Progenitor cell of endocrine pancreas (in vitro differentiated cells): ENCODE results near the gene FUT1. TPM values are rescaled to one million over a fixed set of nuclear protein-coding genes. Genes with fewer than 3 reads are reported as not detected.
A peak's percentile ranks its signal among the peaks of the same experiment; 100 is the strongest.

Source experiments
- DNase-seq: peaks from one replicate; pipeline ENCODE4 v3.0.0; 2021; ENCODE audit warnings: low spot score; ENCODE audit not compliant: unreplicated experiment
- H3K27ac Mint-ChIP-seq: 2 replicates; pipeline ENCODE4 v1.8.0; 2021; ENCODE audit warnings: mild to moderate bottlenecking, moderate library complexity, mixed read lengths
- H3K27me3 Mint-ChIP-seq: 2 replicates; pipeline ENCODE4 v1.8.0; 2021; ENCODE audit warnings: mixed read lengths
- H3K36me3 Mint-ChIP-seq: 2 replicates; pipeline ENCODE4 v1.8.0; 2022; ENCODE audit warnings: mixed read lengths; ENCODE audit not compliant: insufficient read depth
- H3K4me1 Mint-ChIP-seq: 2 replicates; pipeline ENCODE4 v1.8.0; 2021; ENCODE audit warnings: low read depth, mixed read lengths
- H3K4me3 Mint-ChIP-seq: 2 replicates; pipeline ENCODE4 v1.8.0; 2021; ENCODE audit warnings: low read depth, mild to moderate bottlenecking, moderate library complexity, mixed read lengths
- H3K9me3 Mint-ChIP-seq: 2 replicates; pipeline ENCODE4 v1.8.0; 2021; ENCODE audit warnings: low read depth, mixed read lengths
- total RNA-seq: library from RNA; stranded (reverse); gene quantifications from 2 replicates; pipeline ENCODE4 v1.2.1, GENCODE V29; 2021
- TF ChIP-seq, protein P1 (sequence below): fragments of 200-600 bp; sonication (generic); IDR thresholded peaks from one replicate; pipeline ENCODE4 v1.5.0; 2021; ENCODE audit warnings: antibody characterized with exemption, mild to moderate bottlenecking; ENCODE audit not compliant: unreplicated experiment

The FUT1 gene
- total RNA-seq, 1 donor from 2014 or later = 5.4 TPM

DNA sequence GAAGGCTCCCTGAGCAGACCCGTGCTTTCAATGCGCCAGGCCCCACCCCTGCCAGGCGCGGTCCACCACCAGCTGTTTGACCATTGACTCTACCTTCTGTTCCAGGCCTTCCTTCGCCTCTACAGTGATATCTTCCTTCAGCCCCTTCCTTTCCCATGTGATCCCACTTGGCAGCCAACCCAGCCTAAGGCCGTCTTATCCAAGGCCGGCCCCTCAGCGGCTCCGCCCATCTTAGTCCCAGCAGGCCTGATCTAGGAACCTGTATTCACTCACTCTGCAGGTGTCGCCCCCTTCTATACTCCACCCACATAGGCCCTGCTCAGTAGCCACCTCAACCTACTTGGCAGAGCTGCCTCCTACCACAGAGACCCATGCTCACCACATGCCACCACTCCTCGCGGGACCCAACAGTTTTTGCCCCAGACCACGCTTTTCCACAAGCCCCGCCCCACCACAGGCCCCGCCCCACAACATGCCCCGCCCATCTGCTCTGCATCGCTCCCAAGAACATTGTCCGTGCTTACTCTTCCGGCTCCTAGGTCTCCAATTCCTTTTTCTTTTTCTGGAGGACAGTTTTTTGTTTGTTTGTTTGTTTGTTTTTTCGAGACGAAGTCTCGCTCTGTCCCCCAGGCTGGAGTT lies 15.0 kb downstream of the FUT1 start:
- H3K9me3 Mint-ChIP-seq = no peaks in the 10 kb centered on the region
- H3K4me1 Mint-ChIP-seq = peaks cover 6% of the 10 kb centered on the region
- peak overlapping the region; percentile 95 for H3K27ac Mint-ChIP-seq
- DNase-seq = no peak
- H3K4me3 Mint-ChIP-seq = peak overlapping the region; percentile 26
- H3K27me3 Mint-ChIP-seq = peaks cover 27% of the 10 kb centered on the region
- TF ChIP-seq, protein P1, sequence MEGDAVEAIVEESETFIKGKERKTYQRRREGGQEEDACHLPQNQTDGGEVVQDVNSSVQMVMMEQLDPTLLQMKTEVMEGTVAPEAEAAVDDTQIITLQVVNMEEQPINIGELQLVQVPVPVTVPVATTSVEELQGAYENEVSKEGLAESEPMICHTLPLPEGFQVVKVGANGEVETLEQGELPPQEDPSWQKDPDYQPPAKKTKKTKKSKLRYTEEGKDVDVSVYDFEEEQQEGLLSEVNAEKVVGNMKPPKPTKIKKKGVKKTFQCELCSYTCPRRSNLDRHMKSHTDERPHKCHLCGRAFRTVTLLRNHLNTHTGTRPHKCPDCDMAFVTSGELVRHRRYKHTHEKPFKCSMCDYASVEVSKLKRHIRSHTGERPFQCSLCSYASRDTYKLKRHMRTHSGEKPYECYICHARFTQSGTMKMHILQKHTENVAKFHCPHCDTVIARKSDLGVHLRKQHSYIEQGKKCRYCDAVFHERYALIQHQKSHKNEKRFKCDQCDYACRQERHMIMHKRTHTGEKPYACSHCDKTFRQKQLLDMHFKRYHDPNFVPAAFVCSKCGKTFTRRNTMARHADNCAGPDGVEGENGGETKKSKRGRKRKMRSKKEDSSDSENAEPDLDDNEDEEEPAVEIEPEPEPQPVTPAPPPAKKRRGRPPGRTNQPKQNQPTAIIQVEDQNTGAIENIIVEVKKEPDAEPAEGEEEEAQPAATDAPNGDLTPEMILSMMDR = no peak
- H3K36me3 Mint-ChIP-seq = peaks cover 2% of the 10 kb centered on the region

- Mint-ChIP-seq H3K4me1 (peaks cover 6% of the 10 kb centered on the region), H3K27me3 (peaks cover 23% of the 10 kb centered on the region), H3K9me3 (no peaks in the 10 kb centered on the region), H3K4me3 (peak overlapping the region; percentile 67), H3K27ac (peak overlapping the region; percentile 15), H3K36me3 (peaks cover 4% of the 10 kb centered on the region)
- no peak for DNase-seq
- TF ChIP-seq, protein P1 = no peak
Observed at GRCh38 chr19:48735031-48735615, 17.3 kb downstream of the FUT1 start.

GRCh38 chr19:48734625-48735024 lies 17.8 kb downstream of the FUT1 start:
- Mint-ChIP-seq H3K36me3 (peaks cover 4% of the 10 kb centered on the region), H3K27ac (peak overlapping the region; percentile 15), H3K4me1 (peaks cover 6% of the 10 kb centered on the region), H3K27me3 (peaks cover 18% of the 10 kb centered on the region), H3K9me3 (no peaks in the 10 kb centered on the region), H3K4me3 (peak overlapping the region; percentile 67)
- TF ChIP-seq, protein P1 = no peak
- no peak for DNase-seq

GRCh38 chr19:48731452-48731851 lies 21.0 kb downstream of the FUT1 start:
- Mint-ChIP-seq H3K4me1 (peaks cover 3% of the 10 kb centered on the region), H3K36me3 (peaks cover 4% of the 10 kb centered on the region), H3K4me3 (no peak overlapping the region), H3K27me3 (peaks cover 21% of the 10 kb centered on the region), H3K9me3 (peaks cover 1% of the 10 kb centered on the region), H3K27ac (no peak overlapping the region)
- TF ChIP-seq, protein P1 = no peak
- DNase-seq = no peak

DNA sequence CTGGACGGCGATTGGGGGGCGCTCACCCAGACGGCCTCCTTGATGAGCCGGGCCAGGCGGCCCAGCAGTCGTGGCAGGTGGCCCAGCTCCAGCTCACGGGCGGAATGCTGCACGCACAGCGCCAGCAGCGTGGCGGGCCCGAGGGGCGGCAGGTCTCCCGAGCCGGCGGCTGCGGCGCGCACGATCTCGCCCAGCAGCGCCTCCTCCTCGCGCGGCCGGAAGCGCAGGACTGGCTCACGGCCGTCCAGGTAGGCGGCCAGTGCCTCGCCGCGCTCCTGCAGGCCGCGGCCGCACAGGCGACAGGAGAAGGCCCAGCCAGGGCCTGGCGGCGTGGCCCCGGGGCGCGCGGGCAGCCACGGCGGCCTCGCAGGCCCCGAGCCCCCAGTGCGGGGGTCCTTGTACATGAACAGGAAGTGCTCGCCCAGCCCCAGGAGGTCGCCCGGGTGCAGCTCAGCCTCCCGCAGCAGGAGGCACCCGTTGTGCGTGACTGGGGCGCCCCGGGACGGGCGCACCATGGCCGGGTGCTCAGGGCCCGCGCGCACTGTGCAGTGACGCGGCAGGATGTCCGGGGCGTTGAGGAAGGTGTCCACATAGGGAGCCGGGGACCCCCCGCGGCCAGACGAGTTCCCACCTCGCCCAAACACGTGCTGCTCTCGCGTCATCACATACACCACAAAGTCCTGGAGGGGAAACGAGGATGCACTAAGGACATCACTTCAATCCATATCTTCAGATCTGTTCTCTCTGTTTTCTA lies 23.4 kb downstream of the FUT1 start:
- Mint-ChIP-seq H3K4me3 (no peak overlapping the region), H3K4me1 (no peaks in the 10 kb centered on the region), H3K27me3 (peaks cover 15% of the 10 kb centered on the region), H3K36me3 (peaks cover 2% of the 10 kb centered on the region), H3K27ac (no peak overlapping the region), H3K9me3 (peaks cover 4% of the 10 kb centered on the region)
- TF ChIP-seq, protein P1 = peak; percentile 32
- no peak for DNase-seq
